ENCODE results near the gene CCDC116.
"Not testable (repeated sequence)": the region's sequence is repeated elsewhere in the genome, so short reads cannot be mapped to it uniquely, and the experiment has no call there.

Gene CCDC116

GRCh38 chr22:21652010-21652546, 19.5 kb downstream of the CCDC116 start:
- DNase-seq (ENCODE audit: low read depth), result peak; percentile 67

GRCh38 chr22:21652547-21653545, 20.3 kb downstream of the CCDC116 start:
- no peak for DNase-seq (ENCODE audit: low read depth)

- DNase-seq (ENCODE audit: low read depth), result no peak
Measured at GRCh38 chr22:21657020-21657359, 24.4 kb downstream of the CCDC116 start.

- peak; percentile 67 for DNase-seq (ENCODE audit: low read depth)
Measured at GRCh38 chr22:21657360-21658032, 24.9 kb downstream of the CCDC116 start.

- no peak for DNase-seq (ENCODE audit: low read depth)
Measured at GRCh38 chr22:21659864-21660525, 27.4 kb downstream of the CCDC116 start.

GRCh38 chr22:21660904-21661303, 28.3 kb downstream of the CCDC116 start:
- DNase-seq (ENCODE audit: low read depth), result no peak

GRCh38 chr22:21661991-21662390, 29.4 kb downstream of the CCDC116 start:
- DNase-seq (ENCODE audit: low read depth), result no peak

- no peak for DNase-seq (ENCODE audit: low read depth)
Measured at GRCh38 chr22:21663738-21664137, 31.2 kb downstream of the CCDC116 start.

- DNase-seq (ENCODE audit: low read depth), result no peak
Measured at GRCh38 chr22:21665047-21665851, 32.7 kb downstream of the CCDC116 start.

- no peak for DNase-seq (ENCODE audit: low read depth)
Measured at GRCh38 chr22:21666786-21667185, 34.2 kb downstream of the CCDC116 start.

GRCh38 chr22:21669026-21669425, 36.5 kb downstream of the CCDC116 start:
- DNase-seq (ENCODE audit: low read depth), result no peak

GRCh38 chr22:21672107-21672629, 39.6 kb downstream of the CCDC116 start:
- DNase-seq (ENCODE audit: low read depth), result no peak

- DNase-seq (ENCODE audit: low read depth), result no peak
Measured at GRCh38 chr22:21673534-21674321, 41.2 kb downstream of the CCDC116 start.

GRCh38 chr22:21674638-21675245, 42.2 kb downstream of the CCDC116 start:
- no peak for DNase-seq (ENCODE audit: low read depth)

GRCh38 chr22:21677606-21678443, 45.3 kb downstream of the CCDC116 start:
- DNase-seq (ENCODE audit: low read depth), result no peak

GRCh38 chr22:21678842-21679241, 46.3 kb downstream of the CCDC116 start:
- not testable (repeated sequence) for DNase-seq (ENCODE audit: low read depth)

- DNase-seq (ENCODE audit: low read depth), result no peak
Measured at GRCh38 chr22:21679383-21679782, 46.8 kb downstream of the CCDC116 start.

- no peak for DNase-seq (ENCODE audit: low read depth)
Measured at GRCh38 chr22:21680830-21681565, 48.4 kb downstream of the CCDC116 start.

Data from activated T-helper 1 cell treated with Interleukin-2 at 50 U/mL for 16 hours (primary cell).